Measurements from ENCODE around the gene PUM2. TPM values are rescaled to one million over a fixed set of nuclear protein-coding genes. Genes with fewer than 3 reads are reported as not detected.

The PUM2 gene
- polyA plus RNA-seq, 1 of the 3 experiments (the other 2 are of a cell fraction): 19.7 TPM

DNA sequence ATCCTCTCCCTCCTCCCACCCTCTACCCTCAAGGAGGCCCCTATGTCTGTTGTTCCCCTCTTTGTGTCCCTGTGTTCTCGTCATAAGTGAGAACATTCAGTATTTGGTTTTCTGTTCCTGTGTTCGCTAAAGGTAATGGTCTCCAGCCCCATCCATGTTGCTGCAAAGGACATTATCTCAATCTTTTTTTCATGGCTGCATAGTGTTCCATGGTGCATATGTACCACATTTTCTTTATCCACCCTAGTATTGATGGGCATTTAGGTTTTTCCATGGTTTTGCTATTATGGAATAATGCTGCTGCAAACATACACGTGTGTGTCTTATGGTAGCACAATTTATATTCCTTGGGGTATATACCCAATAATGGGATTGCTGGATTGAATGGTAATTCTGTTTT lies 33.0 kb downstream of the PUM2 start:
- H3K4me1 ChIP-seq (ENCODE audit: control insufficient read depth in 1 of 2, insufficient read depth in 2 of 2, low read depth in 1 of 2, low read length in 1 of 2): peaks cover 0 to 6% of the 10 kb centered on the region in 2 experiments; a peak in 2 of 4 replicates
- H3K4me2 ChIP-seq: no peak overlapping the region
- no peak for DNase-seq
- H3K4me3 ChIP-seq (ENCODE audit: low read depth in 2 of 2, low read length in 1 of 2): no peak overlapping the region
- no peaks in the 10 kb centered on the region for H3K9me3 ChIP-seq
- POLR2A ChIA-PET: no interaction called here
- H3K27me3 ChIP-seq (ENCODE audit: insufficient read depth): no peaks in the 10 kb centered on the region
- TF ChIP-seq USF2 (IDR thresholded peaks at IDR 0.05; ENCODE audit: borderline replicate concordance, low read depth, low read length): no peak
- TF ChIP-seq, protein P1, sequence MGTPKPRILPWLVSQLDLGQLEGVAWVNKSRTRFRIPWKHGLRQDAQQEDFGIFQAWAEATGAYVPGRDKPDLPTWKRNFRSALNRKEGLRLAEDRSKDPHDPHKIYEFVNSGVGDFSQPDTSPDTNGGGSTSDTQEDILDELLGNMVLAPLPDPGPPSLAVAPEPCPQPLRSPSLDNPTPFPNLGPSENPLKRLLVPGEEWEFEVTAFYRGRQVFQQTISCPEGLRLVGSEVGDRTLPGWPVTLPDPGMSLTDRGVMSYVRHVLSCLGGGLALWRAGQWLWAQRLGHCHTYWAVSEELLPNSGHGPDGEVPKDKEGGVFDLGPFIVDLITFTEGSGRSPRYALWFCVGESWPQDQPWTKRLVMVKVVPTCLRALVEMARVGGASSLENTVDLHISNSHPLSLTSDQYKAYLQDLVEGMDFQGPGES (IDR thresholded peaks at IDR 0.05; ENCODE audit: low read depth, low read length): no peak
- no peak for TF ChIP-seq FOSL2 (IDR thresholded peaks at IDR 0.05; ENCODE audit: borderline replicate concordance, low read depth)
- TF ChIP-seq ZBTB33 (IDR thresholded peaks at IDR 0.05; ENCODE audit: borderline replicate concordance, low read depth): no peak
- TF ChIP-seq MXI1 (IDR thresholded peaks at IDR 0.05; ENCODE audit: low read depth, low read length): no peak
- TF ChIP-seq RCOR1 (IDR thresholded peaks at IDR 0.05; ENCODE audit: low read length): no peak
- TF ChIP-seq SMC3 (IDR thresholded peaks at IDR 0.05; ENCODE audit: low read depth, low read length): no peak
- no peak for TF ChIP-seq FOXJ3 (CRISPR knock-in tag; IDR thresholded peaks at IDR 0.05)
- no peak for TF ChIP-seq GATA2 (CRISPR knock-in tag; IDR thresholded peaks at IDR 0.05)
- TF ChIP-seq RXRA (IDR thresholded peaks at IDR 0.05; ENCODE audit: borderline replicate concordance, low read depth): no peak
- no peak for TF ChIP-seq MEF2A (IDR thresholded peaks at IDR 0.05; ENCODE audit: borderline replicate concordance, low read depth)
- no peak for TF ChIP-seq RAD21 (IDR thresholded peaks at IDR 0.05; ENCODE audit: low read length)
- TF ChIP-seq NFIC (IDR thresholded peaks at IDR 0.05; ENCODE audit: borderline replicate concordance): no peak
- no peak for TF ChIP-seq NRF1 (IDR thresholded peaks at IDR 0.05; ENCODE audit: low read depth, low read length)
- no peak for TF ChIP-seq EZH2phosphoT487 (IDR thresholded peaks at IDR 0.05; ENCODE audit: borderline replicate concordance, low read depth)
- peaks cover 57 to 77% of the 10 kb centered on the region in 2 experiments for H3K36me3 ChIP-seq (replicated peaks in 1 of 2; ENCODE audit: control insufficient read depth in 1 of 2, insufficient read depth in 2 of 2, low read length in 1 of 2)
- peaks cover 77% of the 10 kb centered on the region for H3K79me2 ChIP-seq (ENCODE audit: insufficient read depth)
- H3K9ac ChIP-seq: no peak overlapping the region
- H3F3A ChIP-seq (replicated peaks; ENCODE audit: insufficient read depth): peaks cover 21% of the 10 kb centered on the region
- H3K9me2 ChIP-seq: no peaks in the 10 kb centered on the region
- WGBS (ENCODE audit: low lambda C conversion rate): 95% methylated on average over 3 of the region's 3 CpGs
- no peak overlapping the region for H2AFZ ChIP-seq (ENCODE audit: low read depth)
- peaks cover 18% of the 10 kb centered on the region for H4K20me1 ChIP-seq (ENCODE audit: insufficient read depth)
- no peak overlapping the region for H3K27ac ChIP-seq (ENCODE audit: low read depth in 2 of 2, low read length in 1 of 2)
- CTCF ChIA-PET: interaction anchor here (1.0 to 12.7 kb wide), 4 partner anchors 10 to 215 kb away, joined by 3 to 124 read pairs (median 4); no protein-coding TSS in a partner anchor

Measured in SK-N-SH (cell line).